PC-3 (cell line): ENCODE measurements around the gene PDZRN4.

Source experiments
- CTCF ChIP-seq: fragments of 300-600 bp; sonication (generic); conservative IDR thresholded peaks from 2 replicates; pipeline ENCODE4 v1.5.1; 2017; ENCODE audit warnings: antibody characterized with exemption, low read depth, mild to moderate bottlenecking, low read length
- EZH2 ChIP-seq: fragments of 300-600 bp; sonication (generic); IDR thresholded peaks from one replicate; pipeline ENCODE4 v1.6.1; 2017; ENCODE audit warnings: antibody characterized with exemption, mild to moderate bottlenecking, low read length; ENCODE audit not compliant: unreplicated experiment
- EZH2phosphoT487 ChIP-seq: fragments of 300-600 bp; sonication (generic); IDR thresholded peaks from 2 replicates; pipeline ENCODE4 v1.6.1; 2018; ENCODE audit warnings: mild to moderate bottlenecking, antibody characterized with exemption, low read length, borderline replicate concordance

GRCh38 chr12:41288142-41288811 is 100.2 kb downstream of the PDZRN4 start:
- TF ChIP-seq CTCF (no peak), EZH2 (no peak), EZH2phosphoT487 (no peak)
